ENCODE results near the gene PHACTR3.

The PHACTR3 gene

DNA sequence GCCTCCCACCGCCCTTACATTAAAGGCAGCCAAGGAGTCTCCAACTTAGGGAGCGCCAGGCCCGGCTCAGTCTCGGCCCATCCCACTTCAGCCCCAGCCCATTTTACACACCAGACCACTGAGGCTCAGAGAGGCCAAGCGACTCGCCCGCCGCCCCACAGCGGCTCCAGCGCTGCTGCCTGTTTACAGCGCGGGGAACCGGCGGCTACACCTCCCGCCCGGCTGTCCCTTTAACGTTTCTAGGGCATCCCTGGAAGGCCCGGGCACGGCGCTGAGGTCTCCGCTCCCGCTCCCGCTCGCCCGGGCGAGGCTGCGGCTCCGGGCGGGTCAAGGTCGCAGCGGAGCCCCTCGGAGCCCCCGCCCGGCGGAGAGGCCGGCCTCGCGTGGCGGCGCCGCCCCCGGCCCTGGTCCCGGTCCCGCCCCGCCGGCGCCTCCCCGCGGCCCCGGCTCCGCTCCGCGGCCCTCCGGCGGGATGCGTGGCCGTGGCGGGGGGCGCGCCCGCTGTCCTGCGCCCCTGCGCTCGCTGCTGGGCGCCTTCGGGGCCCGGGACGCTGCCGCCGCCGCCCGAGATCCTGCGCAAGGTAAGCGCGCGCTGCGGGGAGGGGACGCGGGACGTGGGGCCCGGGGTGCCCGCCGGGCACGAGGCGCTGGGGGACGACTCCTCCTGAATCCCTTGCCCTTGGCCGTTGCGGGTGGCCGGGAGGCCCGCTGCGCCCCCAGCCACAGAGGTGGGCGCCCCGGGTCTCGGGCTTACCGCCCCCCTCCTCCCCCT, 27.1 kb upstream of the PHACTR3 start:
- no peak overlapping the region for H3K4me3 ChIP-seq (ENCODE audit: severe bottlenecking)
- DNase-seq (ENCODE audit: low spot score) (peak; percentile 77), ATAC-seq (ENCODE audit: low read depth) (no peak)
- H3K4me1 ChIP-seq (ENCODE audit: insufficient read depth, poor library complexity, severe bottlenecking), result no peaks in the 10 kb centered on the region
- no peaks in the 10 kb centered on the region for H3K9me3 ChIP-seq (ENCODE audit: severe bottlenecking)
- no peaks in the 10 kb centered on the region for H3K36me3 ChIP-seq (ENCODE audit: low read depth)
- TF ChIP-seq, protein P1, sequence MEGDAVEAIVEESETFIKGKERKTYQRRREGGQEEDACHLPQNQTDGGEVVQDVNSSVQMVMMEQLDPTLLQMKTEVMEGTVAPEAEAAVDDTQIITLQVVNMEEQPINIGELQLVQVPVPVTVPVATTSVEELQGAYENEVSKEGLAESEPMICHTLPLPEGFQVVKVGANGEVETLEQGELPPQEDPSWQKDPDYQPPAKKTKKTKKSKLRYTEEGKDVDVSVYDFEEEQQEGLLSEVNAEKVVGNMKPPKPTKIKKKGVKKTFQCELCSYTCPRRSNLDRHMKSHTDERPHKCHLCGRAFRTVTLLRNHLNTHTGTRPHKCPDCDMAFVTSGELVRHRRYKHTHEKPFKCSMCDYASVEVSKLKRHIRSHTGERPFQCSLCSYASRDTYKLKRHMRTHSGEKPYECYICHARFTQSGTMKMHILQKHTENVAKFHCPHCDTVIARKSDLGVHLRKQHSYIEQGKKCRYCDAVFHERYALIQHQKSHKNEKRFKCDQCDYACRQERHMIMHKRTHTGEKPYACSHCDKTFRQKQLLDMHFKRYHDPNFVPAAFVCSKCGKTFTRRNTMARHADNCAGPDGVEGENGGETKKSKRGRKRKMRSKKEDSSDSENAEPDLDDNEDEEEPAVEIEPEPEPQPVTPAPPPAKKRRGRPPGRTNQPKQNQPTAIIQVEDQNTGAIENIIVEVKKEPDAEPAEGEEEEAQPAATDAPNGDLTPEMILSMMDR (IDR thresholded peaks at IDR 0.05; ENCODE audit: poor library complexity, severe bottlenecking), result no peak
- H3K27ac ChIP-seq (ENCODE audit: poor library complexity, severe bottlenecking), result no peak overlapping the region
- peaks cover 93% of the 10 kb centered on the region for H3K27me3 ChIP-seq (ENCODE audit: insufficient read depth, poor library complexity, severe bottlenecking)

DNA sequence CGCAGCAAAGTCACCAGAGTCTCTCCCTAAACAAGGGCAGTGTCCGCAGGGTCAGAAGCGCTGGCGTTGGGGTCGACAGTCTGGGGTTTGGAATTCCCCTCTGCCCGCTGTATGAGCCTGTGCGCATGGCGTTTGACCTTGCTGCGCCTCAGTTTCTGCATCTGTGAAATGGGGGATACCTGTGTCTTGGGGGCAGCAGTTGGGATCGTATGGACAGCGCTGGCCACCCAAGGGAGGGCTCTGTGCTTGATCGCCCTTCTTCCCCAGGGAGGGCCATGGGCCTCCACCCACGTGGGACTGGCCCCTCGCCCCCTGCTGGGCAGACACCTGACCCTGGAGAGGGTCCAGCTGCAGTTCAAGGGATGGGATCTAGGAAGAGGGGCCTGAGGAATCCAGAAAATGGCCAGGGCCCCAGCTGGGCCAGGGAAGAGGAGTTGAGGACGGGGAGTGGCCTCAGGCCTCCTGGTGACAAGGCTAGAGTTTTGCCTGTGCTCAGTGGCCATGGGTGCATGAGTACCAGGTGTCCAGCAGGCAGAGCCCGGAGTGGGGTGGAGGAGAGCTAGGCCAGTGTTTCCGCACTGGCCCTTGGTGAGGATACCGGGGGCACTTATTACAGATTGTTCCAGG, 26.4 kb upstream of the PHACTR3 start:
- ATAC-seq (ENCODE audit: low read depth), result 0 out of 3 replicates have a peak, but pooled peaks have one; percentile 3
- H3K36me3 ChIP-seq (ENCODE audit: low read depth), result no peaks in the 10 kb centered on the region
- H3K9me3 ChIP-seq (ENCODE audit: severe bottlenecking), result no peaks in the 10 kb centered on the region
- no peaks in the 10 kb centered on the region for H3K4me1 ChIP-seq (ENCODE audit: insufficient read depth, poor library complexity, severe bottlenecking)
- no peak overlapping the region for H3K4me3 ChIP-seq (ENCODE audit: severe bottlenecking)
- peak; percentile 74 for DNase-seq (ENCODE audit: low spot score)
- TF ChIP-seq, protein P1 (IDR thresholded peaks at IDR 0.05; ENCODE audit: poor library complexity, severe bottlenecking), result no peak
- peaks cover 94% of the 10 kb centered on the region for H3K27me3 ChIP-seq (ENCODE audit: insufficient read depth, poor library complexity, severe bottlenecking)
- no peak overlapping the region for H3K27ac ChIP-seq (ENCODE audit: poor library complexity, severe bottlenecking)

DNA sequence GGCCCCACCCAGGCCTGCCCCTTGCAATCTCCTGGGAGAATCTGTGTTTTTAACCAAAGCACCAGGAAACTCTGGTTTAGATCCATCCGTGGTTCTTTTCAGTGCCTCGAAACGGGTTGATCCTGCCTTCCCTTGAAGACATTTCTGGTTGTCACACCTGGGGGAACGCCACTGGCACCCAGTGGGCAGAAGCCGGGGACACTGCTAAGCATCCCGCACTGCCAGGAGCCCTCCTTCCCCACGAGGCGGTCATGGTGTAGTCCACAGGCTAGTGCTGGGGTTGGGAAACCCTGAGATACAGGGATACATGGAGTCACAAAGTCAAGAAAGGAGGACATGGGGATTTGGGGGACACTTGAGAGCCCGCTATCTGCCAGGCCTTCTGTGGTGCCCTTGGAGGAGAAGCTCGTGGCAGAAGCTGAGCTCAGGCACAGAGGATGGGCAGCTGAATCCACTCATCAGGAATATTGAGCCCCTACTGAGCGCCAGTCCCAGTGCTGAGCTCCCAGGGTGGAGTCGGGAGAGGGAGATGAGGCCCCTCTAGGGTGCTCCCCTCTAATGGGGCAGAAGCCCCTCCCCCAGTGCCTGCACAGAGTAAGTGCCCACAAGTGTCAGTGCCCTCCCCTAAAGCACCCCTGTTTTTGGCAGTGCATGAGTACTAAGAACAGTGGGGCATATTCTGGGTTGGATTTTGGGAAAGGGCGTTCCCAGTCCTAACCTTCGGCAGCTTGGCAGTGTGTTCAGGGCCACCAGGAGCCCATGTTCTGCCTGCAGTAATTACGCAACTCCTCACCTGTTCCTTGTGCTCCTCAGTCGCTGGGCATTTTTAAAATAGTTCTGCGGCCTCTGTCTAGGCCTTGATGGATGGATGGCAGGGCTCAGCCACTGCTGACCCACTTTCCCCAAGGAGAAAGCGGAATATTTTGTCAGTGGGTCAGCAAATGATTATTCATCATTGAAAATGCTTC, 25.6 kb upstream of the PHACTR3 start:
- no peaks in the 10 kb centered on the region for H3K36me3 ChIP-seq (ENCODE audit: low read depth)
- ATAC-seq (ENCODE audit: low read depth) (no peak), DNase-seq (ENCODE audit: low spot score) (peak; percentile 82)
- no peaks in the 10 kb centered on the region for H3K9me3 ChIP-seq (ENCODE audit: severe bottlenecking)
- H3K4me1 ChIP-seq (ENCODE audit: insufficient read depth, poor library complexity, severe bottlenecking), result no peaks in the 10 kb centered on the region
- H3K27ac ChIP-seq (ENCODE audit: poor library complexity, severe bottlenecking), result no peak overlapping the region
- TF ChIP-seq, protein P1 (IDR thresholded peaks at IDR 0.05; ENCODE audit: poor library complexity, severe bottlenecking), result no peak
- H3K27me3 ChIP-seq (ENCODE audit: insufficient read depth, poor library complexity, severe bottlenecking), result peaks cover 94% of the 10 kb centered on the region
- H3K4me3 ChIP-seq (ENCODE audit: severe bottlenecking), result no peak overlapping the region

DNA sequence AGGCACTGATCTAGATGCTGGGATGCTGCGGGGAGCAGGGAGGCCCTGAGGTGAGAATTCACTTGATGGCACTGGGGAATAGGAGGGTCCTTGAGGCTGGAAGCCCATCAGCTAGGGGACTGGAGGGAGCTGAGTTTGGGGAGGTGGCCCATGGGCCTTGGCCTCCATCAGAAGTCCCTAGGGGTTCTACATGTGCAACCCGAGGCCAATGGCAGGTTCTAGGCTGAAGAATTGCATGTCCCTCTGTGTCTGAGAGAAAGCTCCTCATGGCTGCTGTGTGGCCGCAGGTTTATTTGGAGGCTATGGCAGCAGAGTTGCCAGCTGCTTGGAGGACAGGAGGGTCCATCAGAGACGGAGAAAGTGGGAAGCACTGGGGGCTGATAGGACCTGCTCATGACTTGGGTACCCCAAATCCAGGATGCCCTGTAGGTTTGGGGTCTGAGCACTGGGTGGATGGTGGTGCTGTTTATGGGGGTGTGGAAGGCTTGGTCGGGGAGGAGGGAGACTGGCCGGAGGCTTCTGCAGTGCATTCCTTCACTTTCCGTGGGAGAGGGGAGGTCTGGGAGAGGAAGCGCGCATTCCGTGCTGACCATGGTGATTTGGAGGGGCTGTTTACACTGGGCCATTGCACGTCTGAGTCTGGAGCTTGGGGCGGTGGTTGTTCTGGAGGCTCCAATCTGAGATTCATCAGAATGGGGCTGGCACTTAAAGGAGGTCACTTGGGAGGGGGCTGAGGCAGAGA, 24.8 kb upstream of the PHACTR3 start:
- Histone ChIP-seq H3K4me3 (ENCODE audit: severe bottlenecking) (no peak overlapping the region), H3K4me1 (ENCODE audit: insufficient read depth, poor library complexity, severe bottlenecking) (no peaks in the 10 kb centered on the region), H3K36me3 (ENCODE audit: low read depth) (no peaks in the 10 kb centered on the region), H3K9me3 (ENCODE audit: severe bottlenecking) (no peaks in the 10 kb centered on the region), H3K27me3 (ENCODE audit: insufficient read depth, poor library complexity, severe bottlenecking) (peaks cover 94% of the 10 kb centered on the region), H3K27ac (ENCODE audit: poor library complexity, severe bottlenecking) (no peak overlapping the region)
- TF ChIP-seq, protein P1 (IDR thresholded peaks at IDR 0.05; ENCODE audit: poor library complexity, severe bottlenecking), result no peak
- DNase-seq (ENCODE audit: low spot score), result peak; percentile 70
- ATAC-seq (ENCODE audit: low read depth), result no peak
